Smooth muscle cell (in vitro differentiated cells): Measurements from ENCODE around the gene PTPN13. TPM values are rescaled to one million over a fixed set of nuclear protein-coding genes. Genes with fewer than 3 reads are reported as not detected.

Experiments
- DNase-seq: peaks from one replicate; lab custom pipeline; 2025; ENCODE audit not compliant: unreplicated experiment; lab: John Stamatoyannopoulos, UW
- H2AFZ ChIP-seq: fragments of 200-600 bp; sonication (generic); 2 replicates; pipeline ENCODE4 v1.6.0; 2016; ENCODE audit warnings: antibody characterized with exemption, low read depth, mild to moderate bottlenecking
- H3F3A ChIP-seq: fragments of 200-600 bp; sonication (generic); 2 replicates; pipeline ENCODE4 v1.6.0; 2017; ENCODE audit warnings: antibody characterized with exemption, low read depth
- H3K27ac ChIP-seq: fragments of 200-600 bp; sonication (generic); 2 replicates; pipeline ENCODE4 v1.5.1; 2016; ENCODE audit warnings: low read depth, mild to moderate bottlenecking
- H3K27me3 ChIP-seq: fragments of 200-600 bp; sonication (generic); 2 replicates; pipeline ENCODE4 v1.6.1; 2016; ENCODE audit warnings: low read depth, mild to moderate bottlenecking
- H3K36me3 ChIP-seq: fragments of 200-600 bp; sonication (generic); 2 replicates; pipeline ENCODE4 v1.5.1; 2016; ENCODE audit warnings: low read depth
- H3K4me1 ChIP-seq: fragments of 200-600 bp; sonication (generic); 2 replicates; pipeline ENCODE4 v1.5.1; 2016; ENCODE audit warnings: low read depth
- H3K4me2 ChIP-seq: fragments of 200-600 bp; sonication (generic); 2 replicates; pipeline ENCODE4 v1.6.0; 2016; ENCODE audit warnings: mild to moderate bottlenecking
- H3K4me3 ChIP-seq: fragments of 200-600 bp; sonication (generic); 2 replicates; pipeline ENCODE4 v1.5.1; 2016; ENCODE audit warnings: mild to moderate bottlenecking
- H3K79me2 ChIP-seq: fragments of 200-600 bp; sonication (generic); 2 replicates; pipeline ENCODE4 v1.6.0; 2016; ENCODE audit warnings: low read depth, mild to moderate bottlenecking
- H3K9ac ChIP-seq: fragments of 200-600 bp; sonication (generic); 2 replicates; pipeline ENCODE4 v1.6.0; 2016; ENCODE audit warnings: low read depth
- H3K9me3 ChIP-seq: fragments of 200-600 bp; sonication (generic); replicated peaks from 2 replicates; pipeline ENCODE4 v1.5.1; 2016; ENCODE audit warnings: low read depth
- H4K20me1 ChIP-seq: fragments of 200-600 bp; sonication (generic); 2 replicates; pipeline ENCODE4 v1.6.0; 2016; ENCODE audit warnings: low read depth
- CTCF ChIP-seq: fragments of 200-600 bp; sonication (generic); IDR thresholded peaks from 2 replicates; pipeline ENCODE4 v1.5.1; 2017; ENCODE audit warnings: borderline replicate concordance, mild to moderate bottlenecking, antibody characterized with exemption; ENCODE audit not compliant: insufficient read depth, poor library complexity, severe bottlenecking
- WGBS: methylation state at CpG from one replicate; pipeline ENCODE4 v1.1.7; 2016; ENCODE audit warnings: low lambda C conversion rate; 5-methylcytosine and 5-hydroxymethylcytosine counted together
- polyA plus RNA-seq: library from polyadenylated mRNA; unstranded; fragments of >200 nt; fragmentation: Nextera tagmentation; extraction: Ambion mirVana; gene quantifications from 2 replicates; pipeline ENCODE4 v1.2.1, GENCODE V29; 2016
- total RNA-seq: library from RNA; depleted of rRNA; stranded (reverse); fragments of >200 nt; gene quantifications from 2 replicates; pipeline ENCODE4 v1.2.3, GENCODE V29; 2014

The PTPN13 gene
- total and polyA plus RNA-seq, 2 experiments from 2014 or later, result 14.9 to 52.9 TPM

- no peaks in the 10 kb centered on the region for H4K20me1 ChIP-seq
- WGBS, result 97% methylated on average over 3 of the region's 3 CpGs
- no peaks in the 10 kb centered on the region for H3K9me3 ChIP-seq
These were observed 165.2 kb downstream of the PTPN13 start for GRCh38 chr4:86759298-86759697.

GRCh38 chr4:86762649-86763048 lies 168.5 kb downstream of the PTPN13 start:
- H3K9me3 ChIP-seq, result no peaks in the 10 kb centered on the region
- H3K4me2 ChIP-seq, result no peak overlapping the region
- H3K36me3 ChIP-seq, result peaks cover 36% of the 10 kb centered on the region
- no peak for DNase-seq
- no peak overlapping the region for H3K9ac ChIP-seq
- no peaks in the 10 kb centered on the region for H4K20me1 ChIP-seq
- H2AFZ ChIP-seq, result no peak overlapping the region
- 90% methylated on average over 5 of the region's 5 CpGs for WGBS
- no peaks in the 10 kb centered on the region for H3K27me3 ChIP-seq
- H3K27ac ChIP-seq, result no peak overlapping the region
- no peak for TF ChIP-seq CTCF
- H3K4me1 ChIP-seq, result no peaks in the 10 kb centered on the region
- H3K4me3 ChIP-seq, result no peak overlapping the region
- H3K79me2 ChIP-seq, result no peaks in the 10 kb centered on the region
- H3F3A ChIP-seq, result no peaks in the 10 kb centered on the region

More at GRCh38 chr4:86759298-86759697, 165.2 kb downstream of the PTPN13 start:
- Histone ChIP-seq H3K27ac (no peak overlapping the region), H3K4me2 (no peak overlapping the region), H3K9ac (no peak overlapping the region), H3K4me3 (no peak overlapping the region), H2AFZ (no peak overlapping the region), H3K36me3 (peaks cover 29% of the 10 kb centered on the region), H3F3A (no peaks in the 10 kb centered on the region), H3K27me3 (no peaks in the 10 kb centered on the region), H3K79me2 (no peaks in the 10 kb centered on the region), H3K4me1 (no peaks in the 10 kb centered on the region)
- DNase-seq, result no peak
- TF ChIP-seq CTCF, result no peak

- no peak overlapping the region for H2AFZ ChIP-seq
- TF ChIP-seq CTCF, result no peak
- no peak for DNase-seq
- H3K9me3 ChIP-seq, result no peaks in the 10 kb centered on the region
- H3K4me3 ChIP-seq, result no peak overlapping the region
- no peaks in the 10 kb centered on the region for H3K79me2 ChIP-seq
- H3K4me1 ChIP-seq, result peaks cover 6% of the 10 kb centered on the region
- peaks cover 18% of the 10 kb centered on the region for H3K36me3 ChIP-seq
- WGBS, result 96% methylated on average over 4 of the region's 4 CpGs
- H3F3A ChIP-seq, result peaks cover 11% of the 10 kb centered on the region
- no peak overlapping the region for H3K4me2 ChIP-seq
- no peak overlapping the region for H3K27ac ChIP-seq
- no peaks in the 10 kb centered on the region for H3K27me3 ChIP-seq
- no peaks in the 10 kb centered on the region for H4K20me1 ChIP-seq
- no peak overlapping the region for H3K9ac ChIP-seq
These were observed 175.7 kb downstream of the PTPN13 start for GRCh38 chr4:86769794-86770193.

GRCh38 chr4:86771141-86771540 lies 177.0 kb downstream of the PTPN13 start:
- Histone ChIP-seq H3K4me2 (no peak overlapping the region), H2AFZ (no peak overlapping the region), H4K20me1 (no peaks in the 10 kb centered on the region), H3K27me3 (no peaks in the 10 kb centered on the region), H3K9me3 (no peaks in the 10 kb centered on the region), H3K27ac (no peak overlapping the region), H3F3A (peaks cover 11% of the 10 kb centered on the region), H3K4me3 (no peak overlapping the region), H3K79me2 (no peaks in the 10 kb centered on the region), H3K36me3 (peaks cover 13% of the 10 kb centered on the region), H3K4me1 (peaks cover 6% of the 10 kb centered on the region), H3K9ac (no peak overlapping the region)
- 90% methylated on average over 1 of the region's 1 CpG for WGBS
- no peak for TF ChIP-seq CTCF
- DNase-seq, result no peak
